Parathyroid adenoma (tissue), 2 donors: ENCODE data around the gene SLC35F3.

Experiments used
- H2AFZ ChIP-seq: fragments of 300-600 bp; sonication (generic); one replicate; pipeline ENCODE4 v1.7.0; 2017; ENCODE audit warnings: antibody characterized with exemption, mild to moderate bottlenecking
- H3K27ac ChIP-seq: fragments of 300-600 bp; sonication (generic); one replicate; pipeline ENCODE4 v1.7.0; 2017
- H3K27me3 ChIP-seq: fragments of 300-600 bp; sonication (generic); one replicate; pipeline ENCODE4 v1.7.0; 2017; ENCODE audit warnings: low read length; ENCODE audit not compliant: control insufficient read depth, insufficient read depth
- H3K36me3 ChIP-seq: fragments of 300-600 bp; sonication (generic); one replicate; pipeline ENCODE4 v1.7.0; 2017; ENCODE audit warnings: low read length; ENCODE audit not compliant: control insufficient read depth, insufficient read depth
- H3K4me1 ChIP-seq: fragments of 300-600 bp; sonication (generic); one replicate; pipeline ENCODE4 v1.7.0; 2017; ENCODE audit warnings: control low read depth
- H3K4me2 ChIP-seq: fragments of 300-600 bp; sonication (generic); one replicate; pipeline ENCODE4 v1.7.0; 2017; ENCODE audit warnings: low read length
- H3K4me3 ChIP-seq: fragments of 300-600 bp; sonication (generic); one replicate; pipeline ENCODE4 v1.7.0; 2017; ENCODE audit warnings: low read depth, low read length
- H3K79me2 ChIP-seq: fragments of 300-600 bp; sonication (generic); one replicate; pipeline ENCODE4 v1.7.0; 2017; ENCODE audit warnings: control low read depth
- H3K9ac ChIP-seq: fragments of 300-600 bp; sonication (generic); one replicate; pipeline ENCODE4 v1.7.0; 2017; ENCODE audit warnings: mild to moderate bottlenecking
- H3K9me3 ChIP-seq: fragments of 300-600 bp; sonication (generic); one replicate; pipeline ENCODE4 v1.7.0; 2017; ENCODE audit warnings: low read length; ENCODE audit not compliant: control insufficient read depth
- TF ChIP-seq, protein P1 (sequence below): fragments of 300-600 bp; sonication (generic); IDR thresholded peaks from one replicate; pipeline ENCODE4 v1.7.0; 2017; ENCODE audit warnings: antibody characterized with exemption, mild to moderate bottlenecking
- donor health status: primary hyperparathyroidism.

SLC35F3 gene

DNA sequence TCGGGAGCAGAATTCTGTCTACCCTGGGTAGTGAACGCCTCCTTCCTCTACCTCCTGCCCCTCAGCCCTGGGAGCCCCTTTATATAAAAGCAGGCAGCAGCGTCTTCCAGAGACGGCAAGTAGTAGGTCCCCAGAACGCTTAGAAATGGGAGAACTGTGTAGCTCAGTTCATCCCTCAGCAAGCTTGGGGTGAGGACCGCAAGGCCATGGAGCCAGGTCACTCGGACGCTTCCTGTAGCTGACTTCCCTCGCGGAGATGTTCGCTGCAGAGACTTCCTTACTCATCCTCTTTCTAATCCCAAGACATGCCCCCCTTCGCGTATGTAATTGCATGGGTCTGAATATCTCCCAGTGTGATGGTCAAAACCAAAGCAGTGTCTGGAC is 327.4 kb downstream of the SLC35F3 start:
- H3K27me3 ChIP-seq = no peaks in the 10 kb centered on the region
- no peaks in the 10 kb centered on the region for H3K79me2 ChIP-seq
- H3K9me3 ChIP-seq = no peaks in the 10 kb centered on the region
- no peak overlapping the region for H3K4me2 ChIP-seq
- H3K9ac ChIP-seq = no peak overlapping the region
- H3K4me3 ChIP-seq = no peak overlapping the region
- no peak overlapping the region for H3K27ac ChIP-seq
- H3K36me3 ChIP-seq = no peaks in the 10 kb centered on the region
- no peaks in the 10 kb centered on the region for H3K4me1 ChIP-seq
- H2AFZ ChIP-seq = no peak overlapping the region
- TF ChIP-seq, protein P1, sequence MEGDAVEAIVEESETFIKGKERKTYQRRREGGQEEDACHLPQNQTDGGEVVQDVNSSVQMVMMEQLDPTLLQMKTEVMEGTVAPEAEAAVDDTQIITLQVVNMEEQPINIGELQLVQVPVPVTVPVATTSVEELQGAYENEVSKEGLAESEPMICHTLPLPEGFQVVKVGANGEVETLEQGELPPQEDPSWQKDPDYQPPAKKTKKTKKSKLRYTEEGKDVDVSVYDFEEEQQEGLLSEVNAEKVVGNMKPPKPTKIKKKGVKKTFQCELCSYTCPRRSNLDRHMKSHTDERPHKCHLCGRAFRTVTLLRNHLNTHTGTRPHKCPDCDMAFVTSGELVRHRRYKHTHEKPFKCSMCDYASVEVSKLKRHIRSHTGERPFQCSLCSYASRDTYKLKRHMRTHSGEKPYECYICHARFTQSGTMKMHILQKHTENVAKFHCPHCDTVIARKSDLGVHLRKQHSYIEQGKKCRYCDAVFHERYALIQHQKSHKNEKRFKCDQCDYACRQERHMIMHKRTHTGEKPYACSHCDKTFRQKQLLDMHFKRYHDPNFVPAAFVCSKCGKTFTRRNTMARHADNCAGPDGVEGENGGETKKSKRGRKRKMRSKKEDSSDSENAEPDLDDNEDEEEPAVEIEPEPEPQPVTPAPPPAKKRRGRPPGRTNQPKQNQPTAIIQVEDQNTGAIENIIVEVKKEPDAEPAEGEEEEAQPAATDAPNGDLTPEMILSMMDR = no peak

DNA sequence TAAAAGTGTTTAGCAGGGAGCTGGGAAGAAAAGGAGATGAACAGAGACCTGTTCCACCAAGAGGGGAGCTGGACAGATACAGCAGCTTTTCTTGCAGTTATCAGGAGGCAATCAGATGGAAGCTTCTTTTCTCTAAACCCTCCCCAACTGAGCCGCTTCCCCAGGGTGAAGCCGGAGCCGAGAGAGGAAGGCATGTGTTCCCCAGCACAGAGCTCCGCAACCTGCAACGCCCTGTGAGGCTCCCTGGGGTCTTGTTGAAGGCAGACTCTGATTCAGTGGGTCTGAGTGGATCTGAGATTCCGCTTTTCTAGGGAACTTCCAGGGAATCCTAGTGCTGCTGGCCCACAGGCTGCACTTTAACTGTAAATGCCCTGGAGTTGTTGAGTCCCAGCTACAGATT is 329.7 kb downstream of the SLC35F3 start:
- Histone ChIP-seq H3K4me1 (no peaks in the 10 kb centered on the region), H2AFZ (no peak overlapping the region), H3K79me2 (no peaks in the 10 kb centered on the region), H3K27me3 (no peaks in the 10 kb centered on the region), H3K9ac (no peak overlapping the region), H3K27ac (no peak overlapping the region), H3K4me3 (no peak overlapping the region), H3K9me3 (no peaks in the 10 kb centered on the region), H3K4me2 (no peak overlapping the region), H3K36me3 (no peaks in the 10 kb centered on the region)
- TF ChIP-seq, protein P1 = no peak

DNA sequence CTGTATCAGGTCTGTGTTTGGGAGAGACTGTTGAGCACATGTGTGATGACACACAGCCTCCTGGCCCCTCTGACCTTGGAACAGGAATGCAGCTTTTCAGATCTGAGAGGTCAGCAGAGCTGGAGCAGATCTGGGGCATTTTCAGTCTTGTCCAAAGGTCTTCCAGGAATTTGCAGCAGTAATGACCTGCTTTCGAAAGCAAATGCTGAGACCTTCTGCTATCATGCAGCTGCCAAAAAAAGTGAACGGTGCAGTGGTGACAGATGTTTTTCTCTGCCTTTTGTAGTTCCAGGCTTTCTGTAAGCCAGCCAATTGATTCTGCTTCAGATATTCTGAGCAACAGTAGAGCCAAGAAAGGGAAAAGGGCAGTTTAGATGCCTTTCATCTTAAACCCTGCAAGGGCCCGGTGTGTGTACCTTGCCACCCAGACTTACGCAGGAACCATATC is 331.0 kb downstream of the SLC35F3 start:
- Histone ChIP-seq H3K4me2 (no peak overlapping the region), H3K27me3 (no peaks in the 10 kb centered on the region), H3K79me2 (no peaks in the 10 kb centered on the region), H3K4me1 (no peaks in the 10 kb centered on the region), H3K9ac (no peak overlapping the region), H3K4me3 (no peak overlapping the region), H3K36me3 (no peaks in the 10 kb centered on the region), H2AFZ (no peak overlapping the region), H3K27ac (no peak overlapping the region), H3K9me3 (no peaks in the 10 kb centered on the region)
- TF ChIP-seq, protein P1 = no peak

DNA sequence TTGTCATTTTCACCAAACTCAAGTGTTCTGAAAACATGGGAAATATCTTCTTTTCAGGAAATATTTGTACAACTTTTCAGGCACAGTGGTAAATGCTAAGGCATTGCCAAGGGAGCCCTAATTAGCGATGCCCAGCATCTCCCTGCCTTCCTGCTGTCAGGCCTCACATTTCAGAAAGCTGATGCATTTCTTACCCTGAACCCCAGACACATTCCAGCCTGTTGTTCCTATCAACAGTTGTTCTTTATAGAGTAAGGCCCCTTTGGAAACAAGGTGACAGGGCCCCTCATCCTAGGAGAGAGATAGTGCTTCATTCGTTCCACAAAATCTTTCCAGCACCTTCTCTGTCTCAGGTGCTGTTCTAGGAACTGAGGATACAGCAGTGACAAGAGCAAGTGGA is 332.9 kb downstream of the SLC35F3 start:
- Histone ChIP-seq H3K9me3 (no peaks in the 10 kb centered on the region), H3K4me3 (no peak overlapping the region), H3K4me1 (no peaks in the 10 kb centered on the region), H3K9ac (no peak overlapping the region), H3K79me2 (no peaks in the 10 kb centered on the region), H3K27ac (no peak overlapping the region), H3K27me3 (no peaks in the 10 kb centered on the region), H3K36me3 (no peaks in the 10 kb centered on the region), H2AFZ (no peak overlapping the region), H3K4me2 (no peak overlapping the region)
- TF ChIP-seq, protein P1 = no peak

DNA sequence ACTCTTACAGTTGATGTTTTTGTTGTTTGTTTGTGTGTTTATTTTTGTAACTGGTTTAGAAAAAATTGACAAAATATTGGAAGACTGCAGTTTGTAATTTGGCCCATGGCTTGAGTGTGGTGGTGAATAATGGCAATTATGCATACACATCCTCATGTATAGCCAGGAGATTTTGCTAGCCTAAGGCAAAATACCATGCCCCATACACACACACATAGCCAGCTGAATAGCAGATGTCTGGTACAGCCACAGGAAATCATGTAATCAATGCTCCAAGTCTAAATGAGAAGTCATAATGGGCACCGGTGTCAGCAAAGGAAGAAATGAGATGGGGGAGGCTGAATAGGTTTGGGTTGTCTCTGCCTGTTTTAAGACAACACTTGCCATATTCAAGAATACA is 333.6 kb downstream of the SLC35F3 start:
- H3K4me2 ChIP-seq = no peak overlapping the region
- no peak overlapping the region for H2AFZ ChIP-seq
- no peaks in the 10 kb centered on the region for H3K4me1 ChIP-seq
- no peak overlapping the region for H3K9ac ChIP-seq
- H3K36me3 ChIP-seq = no peaks in the 10 kb centered on the region
- no peak overlapping the region for H3K27ac ChIP-seq
- no peak overlapping the region for H3K4me3 ChIP-seq
- TF ChIP-seq, protein P1 = no peak
- no peaks in the 10 kb centered on the region for H3K79me2 ChIP-seq
- H3K9me3 ChIP-seq = no peaks in the 10 kb centered on the region
- no peaks in the 10 kb centered on the region for H3K27me3 ChIP-seq
